Measurements from ENCODE around the gene ACTG1.

The ACTG1 gene

DNA sequence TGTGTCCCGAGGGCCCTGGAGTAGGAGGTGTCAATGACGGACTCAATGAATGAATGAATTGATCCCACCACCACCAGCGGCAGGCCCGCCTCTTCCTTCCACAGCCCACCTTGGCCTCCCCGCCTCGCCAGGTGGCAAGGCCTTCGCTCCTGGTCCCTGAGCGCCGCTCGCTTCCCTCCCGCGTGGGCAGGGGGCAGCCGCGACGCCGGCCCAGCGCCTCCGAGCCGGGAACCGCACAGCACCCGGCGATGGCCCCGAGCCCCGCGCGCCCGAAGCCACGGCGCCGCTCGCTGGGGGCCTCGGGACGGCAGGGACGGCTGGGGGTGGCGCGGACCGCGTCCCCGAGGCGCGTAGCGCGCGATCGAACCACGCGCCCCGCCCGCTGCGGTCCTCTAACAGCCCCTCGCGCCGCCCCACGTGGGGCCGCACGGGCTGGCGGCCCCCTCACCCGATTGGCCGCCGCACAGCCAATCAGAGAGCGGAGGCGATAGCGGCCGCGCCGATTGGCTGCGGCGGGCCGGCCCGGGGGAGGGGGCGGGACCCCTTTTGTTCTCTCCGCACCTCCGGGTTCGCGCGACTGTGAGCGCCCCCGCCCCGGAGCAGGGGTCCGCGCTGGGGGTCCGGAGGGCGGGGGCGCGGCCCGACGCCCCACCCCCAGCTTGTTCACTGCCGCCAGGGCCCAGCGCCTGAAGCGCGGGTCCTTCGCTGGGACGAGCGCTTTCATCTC, 31.4 kb downstream of the ACTG1 start:
- peak; percentile 47 to 58 for DNase-seq (ENCODE audit: low read depth in 2 of 2)

DNA sequence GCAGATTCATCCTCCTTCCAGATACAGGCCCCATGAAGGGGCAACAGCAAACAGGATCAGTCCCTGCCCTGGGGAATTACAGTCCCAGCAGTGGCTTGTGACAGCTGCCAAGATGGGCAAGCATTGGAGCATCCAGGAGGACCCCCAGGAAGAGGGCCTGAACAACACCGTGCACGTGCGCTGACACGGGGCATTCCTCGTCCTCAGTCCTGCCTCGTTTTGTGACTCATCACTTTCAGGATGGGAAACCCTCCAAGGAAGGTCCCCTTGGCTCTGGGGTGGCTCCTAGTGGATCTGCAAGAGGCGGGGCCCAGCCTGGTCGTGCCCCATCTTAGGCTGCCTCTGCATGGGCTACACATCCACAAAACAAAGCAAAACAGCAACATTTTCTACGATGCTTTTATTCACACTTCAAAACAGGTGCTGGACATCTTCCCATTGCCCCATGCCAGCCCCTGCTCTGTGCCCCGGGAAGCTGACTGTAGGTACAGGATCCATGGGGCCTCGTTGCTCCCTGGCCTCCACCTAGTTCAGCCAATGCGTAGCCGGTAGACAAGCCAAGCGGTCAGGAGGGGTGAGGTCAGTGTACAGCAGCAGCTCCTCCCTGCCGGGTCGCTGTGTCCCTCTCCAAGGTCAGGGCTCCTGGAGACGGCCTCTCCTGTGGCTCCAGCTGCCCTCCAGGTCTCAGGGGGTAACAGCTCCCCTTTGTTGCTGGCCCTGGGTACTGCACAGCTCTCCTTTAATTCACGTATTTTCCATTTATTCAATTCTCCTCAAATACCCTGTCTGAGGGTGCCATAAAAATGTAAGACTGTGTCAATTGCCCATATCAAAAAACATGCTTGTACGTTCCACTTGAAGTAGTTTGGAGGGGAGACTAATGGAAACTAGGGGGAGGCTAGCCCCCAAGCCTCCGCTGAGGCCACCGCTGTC, 32.2 kb downstream of the ACTG1 start:
- DNase-seq (ENCODE audit: low read depth in 2 of 2) = peak; percentile 36 to 41

GRCh38 chr17:81479175-81480071, 33.2 kb downstream of the ACTG1 start:
- DNase-seq (ENCODE audit: low read depth in 2 of 2) = no peak

GRCh38 chr17:81478119-81478518, 34.5 kb downstream of the ACTG1 start:
- DNase-seq (ENCODE audit: low read depth in 2 of 2) = no peak

DNA sequence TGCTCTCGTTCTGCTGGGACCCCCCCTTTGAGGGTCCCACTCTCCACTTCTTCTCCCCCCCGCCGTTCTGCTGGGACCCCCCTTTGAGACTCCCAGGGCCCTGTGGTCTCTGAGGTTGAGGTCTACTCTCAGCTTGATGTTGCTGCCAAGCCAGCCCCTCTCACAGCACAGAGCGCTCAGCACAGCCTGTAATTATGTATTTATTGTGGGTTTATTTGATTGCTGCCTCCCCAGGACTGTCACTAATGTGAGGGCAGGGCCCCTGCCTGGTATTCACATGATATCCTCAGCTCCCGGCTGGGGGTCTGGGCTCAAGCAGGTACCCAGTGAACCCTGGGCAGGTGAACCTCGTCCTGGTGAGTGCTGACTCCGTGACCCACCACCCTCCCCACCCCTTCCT, 35.4 kb downstream of the ACTG1 start:
- DNase-seq (ENCODE audit: low read depth in 2 of 2) = no peak

DNA sequence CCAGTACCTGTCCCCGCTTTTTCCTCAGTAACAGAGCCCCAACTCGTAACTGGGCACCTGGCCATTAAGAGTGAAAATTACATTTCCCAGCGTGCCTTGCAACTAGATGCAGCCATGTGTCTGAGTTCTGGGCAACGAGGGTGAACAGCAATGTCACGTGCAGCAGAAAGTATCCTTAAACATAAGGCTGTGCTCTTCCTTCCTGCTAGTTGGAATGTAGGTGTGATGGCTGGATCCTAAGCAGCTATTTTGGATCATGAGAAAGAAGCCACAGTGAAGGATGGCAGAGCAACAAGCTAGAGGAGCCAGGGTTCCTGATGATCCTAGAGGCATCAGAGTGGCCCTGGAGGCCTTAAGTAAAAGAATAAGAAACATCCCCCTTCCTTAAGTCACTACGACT, 36.0 kb downstream of the ACTG1 start:
- DNase-seq (ENCODE audit: low read depth in 2 of 2) = no peak

GRCh38 chr17:81476097-81476496, 36.5 kb downstream of the ACTG1 start:
- DNase-seq (ENCODE audit: low read depth in 2 of 2) = no peak

GRCh38 chr17:81474958-81475357, 37.6 kb downstream of the ACTG1 start:
- no peak for DNase-seq (ENCODE audit: low read depth in 2 of 2)

- no peak for DNase-seq (ENCODE audit: low read depth in 2 of 2)
Measured at GRCh38 chr17:81473019-81473418, 39.6 kb downstream of the ACTG1 start.

GRCh38 chr17:81471818-81472456, 40.7 kb downstream of the ACTG1 start:
- DNase-seq (ENCODE audit: low read depth in 2 of 2) = peak; percentile 90 to 91

- DNase-seq (ENCODE audit: low read depth in 2 of 2) = peak in 1 of 2 experiments; percentile 12
Measured at GRCh38 chr17:81470944-81471817, 41.4 kb downstream of the ACTG1 start.

- no peak for DNase-seq (ENCODE audit: low read depth in 2 of 2)
Measured at GRCh38 chr17:81470270-81470943, 42.2 kb downstream of the ACTG1 start.

GRCh38 chr17:81469266-81469665, 43.3 kb downstream of the ACTG1 start:
- DNase-seq (ENCODE audit: low read depth in 2 of 2) = no peak

DNA sequence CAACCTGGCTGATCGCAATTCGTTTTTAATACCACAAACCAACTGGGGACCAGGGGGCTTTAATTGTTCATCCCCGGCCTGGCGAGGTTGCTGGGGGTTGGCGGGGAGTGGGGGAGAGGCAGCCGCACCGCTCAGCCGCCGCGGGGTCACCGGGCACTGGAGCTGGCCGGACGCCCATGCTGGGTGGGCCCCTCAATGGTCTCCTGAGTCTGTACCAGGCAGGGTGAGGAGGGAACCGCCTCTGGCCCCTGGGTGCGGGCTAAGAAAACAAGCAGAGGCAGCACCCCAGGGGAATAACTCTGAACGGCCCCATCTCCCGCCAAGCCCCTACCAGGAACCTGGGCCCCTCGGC, 43.9 kb downstream of the ACTG1 start:
- no peak for DNase-seq (ENCODE audit: low read depth in 2 of 2)

DNA sequence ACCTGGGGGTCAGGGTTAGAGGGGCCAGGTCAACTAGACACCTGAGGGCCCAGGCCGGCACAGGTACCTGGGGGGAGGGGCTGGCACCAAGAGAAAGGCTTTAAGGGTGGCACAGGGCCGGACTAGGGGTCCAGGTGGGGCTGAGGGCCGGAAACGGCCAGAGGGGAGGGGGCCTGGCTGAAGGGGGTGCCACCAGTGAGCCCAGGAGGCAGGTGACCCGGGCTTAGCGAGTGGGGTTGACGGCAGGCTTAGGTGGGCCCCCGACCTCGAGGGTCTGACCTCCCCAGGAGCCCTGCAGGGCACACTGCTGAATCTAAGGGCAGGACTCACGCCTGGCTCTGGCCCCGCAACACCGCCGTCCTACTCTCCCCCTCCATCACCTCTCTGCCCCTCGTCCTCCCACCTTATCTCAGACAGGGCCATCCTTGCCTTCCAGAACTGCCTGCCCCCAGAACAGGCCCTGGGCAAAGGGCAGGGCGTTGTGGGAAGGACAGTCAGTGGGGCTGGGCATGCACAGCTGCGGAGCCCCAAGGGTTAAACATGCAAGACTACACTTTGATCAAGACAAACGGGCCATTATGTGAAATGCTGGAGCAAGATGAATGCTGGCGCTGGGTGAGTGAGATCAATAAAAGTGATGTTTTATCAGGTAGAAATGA, 44.4 kb downstream of the ACTG1 start:
- DNase-seq (ENCODE audit: low read depth in 2 of 2) = no peak

- no peak for DNase-seq (ENCODE audit: low read depth in 2 of 2)
Measured at GRCh38 chr17:81466564-81467472, 45.8 kb downstream of the ACTG1 start.

DNA sequence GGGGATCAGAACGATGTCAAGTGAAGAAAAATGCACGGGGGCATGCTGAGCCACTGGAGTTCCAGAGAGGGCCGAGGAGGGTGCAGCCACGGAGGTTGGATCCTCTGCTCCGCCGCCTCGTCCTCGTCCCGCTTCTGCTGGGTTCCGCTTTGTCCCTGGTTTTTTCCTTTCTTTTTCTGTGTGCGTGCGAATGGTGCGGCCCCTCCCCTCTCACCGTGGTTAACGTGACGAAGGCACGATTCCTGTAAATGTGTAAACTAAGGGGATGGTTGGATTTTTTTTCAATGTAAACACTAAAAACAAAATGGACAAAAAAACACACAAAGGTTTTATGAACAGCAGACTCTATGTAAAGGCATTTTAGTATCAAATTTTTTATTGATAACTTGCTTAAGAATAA, 46.7 kb downstream of the ACTG1 start:
- no peak for DNase-seq (ENCODE audit: low read depth in 2 of 2)

- no peak for DNase-seq (ENCODE audit: low read depth in 2 of 2)
Measured at GRCh38 chr17:81464586-81464985, 48.0 kb downstream of the ACTG1 start.

All from fibroblast of skin of left biceps (primary cell).